Astrocyte of the spinal cord (primary cell): Measurements from ENCODE around the gene KRTAP10-12.

Source experiments
- DNase-seq: peaks from one replicate; pipeline ENCODE4 v3.0.0; 2011; ENCODE audit warnings: low read depth, low spot score
- H3K4me3 ChIP-seq: 2 replicates; pipeline ENCODE4 v1.5.1; 2011; ENCODE audit warnings: low read depth, mild to moderate bottlenecking, low read length, moderate library complexity
- CTCF ChIP-seq: IDR thresholded peaks from 2 replicates; pipeline ENCODE4 v1.5.1; 2012; ENCODE audit warnings: low read depth, mild to moderate bottlenecking, low read length, inconsistent platforms
- in situ Hi-C: cut with HindIII; loops from 2 replicates; pipeline ENCODE4 v1.10.0; 2017; ENCODE audit warnings: low sequenced_read_pairs

Gene KRTAP10-12

GRCh38 chr21:44736291-44737004 lies 39.5 kb downstream of the KRTAP10-12 start:
- no peak for DNase-seq
- in situ Hi-C loops: no loop called here
- no peak for TF ChIP-seq CTCF

DNA sequence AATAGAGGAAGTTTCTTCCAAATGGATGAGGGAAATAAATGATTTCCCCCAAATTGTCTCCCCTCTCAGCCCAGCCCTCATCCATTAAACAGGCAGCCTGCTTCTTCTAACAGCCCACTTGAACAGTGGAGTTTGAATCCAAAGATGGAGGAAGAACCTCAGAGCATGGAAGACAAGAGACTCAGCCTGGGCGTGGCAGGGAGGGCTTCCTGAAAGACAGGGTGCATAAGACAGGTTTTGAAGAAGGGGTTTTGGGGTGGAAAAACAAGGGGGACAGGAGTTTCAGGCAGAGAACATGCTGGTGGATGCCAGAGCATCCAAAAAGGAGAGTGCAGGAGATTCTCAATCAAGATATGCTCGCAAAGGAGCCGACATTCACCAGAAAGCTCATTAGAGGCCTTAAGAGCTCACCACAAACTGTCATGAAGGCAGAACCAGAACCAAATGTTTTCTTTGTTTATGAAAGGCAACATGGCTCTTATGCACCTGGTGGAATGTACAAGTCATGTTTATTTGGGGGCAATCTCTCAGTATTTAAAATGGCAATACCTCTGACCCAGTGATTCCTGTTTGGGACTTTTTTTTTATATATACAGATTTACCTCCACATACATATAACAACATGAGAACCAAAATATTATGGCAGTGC lies 40.9 kb downstream of the KRTAP10-12 start:
- DNase-seq: peak; percentile 62

More at GRCh38 chr21:44736291-44737004, 39.5 kb downstream of the KRTAP10-12 start:
- no peak overlapping the region for H3K4me3 ChIP-seq

GRCh38 chr21:44738621-44739020 lies 41.6 kb downstream of the KRTAP10-12 start:
- DNase-seq: no peak
- TF ChIP-seq CTCF: no peak
- H3K4me3 ChIP-seq: no peak overlapping the region
- in situ Hi-C loops: no loop called here

More for the DNA sequence above, 40.9 kb downstream of the KRTAP10-12 start:
- no peak overlapping the region for H3K4me3 ChIP-seq
- in situ Hi-C loops: no loop called here
- TF ChIP-seq CTCF: no peak

DNA sequence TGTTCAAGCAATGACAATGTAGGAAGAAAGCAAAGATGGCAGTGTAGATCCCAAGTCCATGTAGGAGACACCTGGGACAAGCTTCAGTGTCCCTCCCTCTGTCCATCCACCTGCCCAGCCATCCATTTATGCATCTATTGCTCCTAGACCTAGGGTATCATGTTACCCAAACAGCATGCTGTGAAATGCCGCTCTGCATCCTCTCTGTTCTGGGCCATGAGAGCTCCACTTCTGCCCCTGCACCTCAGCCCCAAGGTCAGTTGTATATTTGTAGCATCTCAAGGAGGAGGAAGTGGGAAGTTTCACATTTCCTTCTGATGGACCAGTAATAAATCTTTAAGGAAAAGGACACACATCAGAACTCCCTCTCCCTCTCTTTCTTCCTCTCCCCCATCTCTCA lies 42.3 kb downstream of the KRTAP10-12 start:
- in situ Hi-C loops: no loop called here
- no peak for DNase-seq
- H3K4me3 ChIP-seq: no peak overlapping the region
- TF ChIP-seq CTCF: no peak

DNA sequence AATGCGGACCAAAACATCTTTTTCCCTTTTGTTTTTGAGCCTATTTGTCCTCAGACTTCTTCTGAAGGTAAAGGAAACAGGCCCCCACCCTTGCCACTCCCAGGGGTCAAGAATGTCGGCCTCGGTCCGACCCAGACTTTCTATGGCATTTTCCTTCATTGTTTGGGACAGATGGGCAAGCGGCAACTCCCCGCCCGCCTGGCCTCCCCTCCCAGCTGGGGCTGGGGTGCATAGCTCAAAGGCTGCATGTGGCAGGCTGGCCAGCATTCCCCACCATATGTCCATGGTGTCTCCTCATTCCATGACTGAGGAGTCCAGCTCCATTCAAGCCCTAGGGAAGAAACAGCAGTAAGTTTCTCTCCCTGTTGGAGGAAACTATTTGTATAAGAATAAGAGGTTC lies 43.8 kb downstream of the KRTAP10-12 start:
- H3K4me3 ChIP-seq: no peak overlapping the region

DNA sequence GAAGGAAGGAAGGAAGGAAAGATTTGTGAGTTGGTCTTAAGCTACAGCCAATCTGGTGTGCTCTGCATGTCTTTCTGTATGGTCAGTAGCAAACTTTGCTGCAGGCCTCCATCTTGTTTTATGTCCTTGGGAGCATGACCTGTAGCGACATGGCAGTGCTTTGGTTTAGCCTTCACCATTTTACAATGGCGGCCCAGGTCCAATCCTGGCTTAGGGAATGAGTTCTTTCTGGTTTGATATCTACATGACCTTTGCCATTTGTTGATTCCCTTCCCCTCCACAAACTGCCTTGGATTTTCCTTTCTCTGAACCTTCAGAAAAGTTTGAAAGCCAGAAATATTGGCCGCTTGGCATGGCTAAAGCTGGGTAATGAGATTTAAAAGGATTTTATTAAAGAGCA lies 44.9 kb downstream of the KRTAP10-12 start:
- in situ Hi-C loops: no loop called here
- H3K4me3 ChIP-seq: no peak overlapping the region
- no peak for TF ChIP-seq CTCF
- no peak for DNase-seq

More for the DNA sequence above, 43.8 kb downstream of the KRTAP10-12 start:
- no peak for TF ChIP-seq CTCF
- in situ Hi-C loops: no loop called here
- no peak for DNase-seq
